ENCODE measurements around the gene SIPA1L3.

- peak; percentile 83 for TF ChIP-seq HDAC2 (IDR thresholded peaks at IDR 0.05)
- no peak for TF ChIP-seq POLR2AphosphoS2 (conservative IDR thresholded peaks at IDR 0.05; ENCODE audit: low read length)
Measured at GRCh38 chr19:37907735-37908455, 887 bp downstream of the SIPA1L3 start.
